ENCODE measurements around the gene ADGRL2. TPM values are rescaled to one million over a fixed set of nuclear protein-coding genes. Genes with fewer than 3 reads are reported as not detected.
"Not testable (repeated sequence)": the region's sequence is repeated elsewhere in the genome, so short reads cannot be mapped to it uniquely, and the experiment has no call there.

The ADGRL2 gene
- total and polyA plus RNA-seq, 2 donors (not counting 3 experiments of a cell fraction or from before 2014, with no cell fraction given): 32.7 to 46.1 TPM

- Histone ChIP-seq H4K20me1 (replicated peaks; ENCODE audit: control insufficient read depth, extremely low read depth, insufficient read depth, low read length) (no peaks in the 10 kb centered on the region), H3K27me3 (ENCODE audit: control insufficient read depth in 2 of 2, insufficient read depth in 2 of 2, low read length in 2 of 2) (no peaks in the 10 kb centered on the region), H3K9me3 (replicated peaks; ENCODE audit: control insufficient read depth, insufficient read depth, low read length) (no peaks in the 10 kb centered on the region), H3K4me3 (replicated peaks in 1 of 3; ENCODE audit: insufficient read depth in 1 of 3, low read depth in 1 of 3, low read length in 3 of 3) (no peak overlapping the region), H3K9me1 (replicated peaks; ENCODE audit: control insufficient read depth, extremely low read depth, insufficient read depth, low read length) (no peaks in the 10 kb centered on the region), H2AFZ (ENCODE audit: low read depth, low read length) (no peak overlapping the region), H3K9ac (replicated peaks; ENCODE audit: extremely low read depth, insufficient read depth, low read length) (no peak overlapping the region), H3K79me2 (ENCODE audit: control insufficient read depth, insufficient read depth, low read length) (peaks cover 2% of the 10 kb centered on the region), H3K27ac (ENCODE audit: insufficient read depth, low read depth, low read length) (no peak overlapping the region), H3K4me2 (ENCODE audit: insufficient read depth, low read length) (no peak overlapping the region), H3K4me1 (ENCODE audit: control insufficient read depth, extremely low read depth, insufficient read depth, low read length) (peaks cover 21% of the 10 kb centered on the region), H3K36me3 (ENCODE audit: control insufficient read depth in 2 of 2, extremely low read depth in 1 of 2, insufficient read depth in 2 of 2, low read length in 2 of 2) (no peaks in the 10 kb centered on the region)
- TF ChIP-seq MYC (IDR thresholded peaks at IDR 0.05; ENCODE audit: low read depth, low read length) (no peak), POLR2A (IDR thresholded peaks at IDR 0.05; ENCODE audit: low read depth, low read length) (no peak), EZH2 (IDR thresholded peaks at IDR 0.05; ENCODE audit: borderline replicate concordance, low read depth, low read length, severe bottlenecking) (no peak), POLR2AphosphoS5 (IDR thresholded peaks at IDR 0.05; ENCODE audit: insufficient read depth, low read depth, low read length) (no peak), CTCF (IDR thresholded peaks at IDR 0.05; ENCODE audit: extremely low read depth in 1 of 2, insufficient read depth in 1 of 2, low read depth in 1 of 2, low read length in 2 of 2) (no peak), JUN (IDR thresholded peaks at IDR 0.05; ENCODE audit: borderline replicate concordance, insufficient read depth, insufficient read length, low read depth) (no peak), GATA2 (IDR thresholded peaks at IDR 0.05; ENCODE audit: insufficient read depth, insufficient read length, low read depth, low read length) (no peak), FOS (IDR thresholded peaks at IDR 0.05; ENCODE audit: borderline replicate concordance, insufficient read depth, low read length) (no peak), MAX (IDR thresholded peaks at IDR 0.05; ENCODE audit: insufficient read depth, insufficient read length) (no peak)
- dilution Hi-C loops (cut with MboI; ENCODE audit: extremely low pct_ligation_motif_present, low sequenced_read_pairs): no loop called here
- FAIRE-seq (no peak), DNase-seq (ENCODE audit: low read depth, low spot score) (no peak)
- CTCF ChIA-PET: no interaction called here
- POLR2A ChIA-PET: no interaction called here
- intact Hi-C loops (cut with micrococcal nuclease): loop anchor here (5.0 kb wide), 1 partner anchor 37 kb away; no protein-coding TSS in a partner anchor
- no TSS peak for BruUV-seq (replicated peaks)
These were observed 84.6 kb downstream of the ADGRL2 start for GRCh38 chr1:81885291-81885690.

GRCh38 chr1:81886292-81886691, 85.6 kb downstream of the ADGRL2 start:
- Histone ChIP-seq H3K4me1 (ENCODE audit: control insufficient read depth, extremely low read depth, insufficient read depth, low read length) (peaks cover 17% of the 10 kb centered on the region), H3K27ac (ENCODE audit: insufficient read depth, low read depth, low read length) (peak overlapping the region; percentile 69)
- dilution Hi-C loops (cut with MboI; ENCODE audit: extremely low pct_ligation_motif_present, low sequenced_read_pairs); POLR2A ChIA-PET; DNase-seq (ENCODE audit: low read depth, low spot score); H3K27me3 ChIP-seq (ENCODE audit: control insufficient read depth in 2 of 2, insufficient read depth in 2 of 2, low read length in 2 of 2); H3K4me3 ChIP-seq (replicated peaks in 1 of 3; ENCODE audit: insufficient read depth in 1 of 3, low read depth in 1 of 3, low read length in 3 of 3); H3K4me2 ChIP-seq (ENCODE audit: insufficient read depth, low read length); FAIRE-seq; H3K9ac ChIP-seq (replicated peaks; ENCODE audit: extremely low read depth, insufficient read depth, low read length); H3K36me3 ChIP-seq (ENCODE audit: control insufficient read depth in 2 of 2, extremely low read depth in 1 of 2, insufficient read depth in 2 of 2, low read length in 2 of 2); BruUV-seq (replicated peaks); H3K79me2 ChIP-seq (ENCODE audit: control insufficient read depth, insufficient read depth, low read length); H4K20me1 ChIP-seq (replicated peaks; ENCODE audit: control insufficient read depth, extremely low read depth, insufficient read depth, low read length); H3K9me3 ChIP-seq (replicated peaks; ENCODE audit: control insufficient read depth, insufficient read depth, low read length); H2AFZ ChIP-seq (ENCODE audit: low read depth, low read length); H3K9me1 ChIP-seq (replicated peaks; ENCODE audit: control insufficient read depth, extremely low read depth, insufficient read depth, low read length): not testable (repeated sequence)
- CTCF ChIA-PET: interaction anchor here (2.3 kb wide), 1 partner anchor 51 kb away, joined by 7 read pairs; no protein-coding TSS in a partner anchor
- intact Hi-C loops (cut with micrococcal nuclease): loop anchor here (5.0 kb wide), 1 partner anchor 36 kb away; no protein-coding TSS in a partner anchor
